Gastroesophageal sphincter (tissue), 3 donors: ENCODE measurements around the gene ANKRD13B.

Source experiments
- CTCF ChIP-seq, 4 experiments: fragments of 200-600 bp in 2 of 4; fragments of 450-650 bp in 2 of 4; sonication (generic) in 1 of 4; IDR thresholded peaks; one replicate each; pipeline ENCODE4 v1.5.1; 2017 to 2019; ENCODE audit warnings: antibody characterized with exemption in 4 of 4, mild to moderate bottlenecking in 2 of 4, moderate library complexity in 2 of 4
- POLR2A ChIP-seq, 2 donors: fragments of 450-650 bp; IDR thresholded peaks; one replicate each; pipeline ENCODE4 v1.6.1; 2017; ENCODE audit warnings: antibody characterized with exemption in 2 of 2, mild to moderate bottlenecking in 2 of 2, moderate library complexity in 1 of 2
- POLR2AphosphoS5 ChIP-seq: sonication (generic); formaldehyde crosslinking; IDR thresholded peaks from one replicate; pipeline ENCODE4 v1.6.1; 2017; ENCODE audit warnings: antibody characterized with exemption

- TF ChIP-seq CTCF (IDR thresholded peaks at IDR 0.05) = no peak
- no peak for TF ChIP-seq POLR2AphosphoS5
- no peak for TF ChIP-seq POLR2A (IDR thresholded peaks at IDR 0.05)
Observed at GRCh38 chr17:29612094-29612403, 19.1 kb downstream of the ANKRD13B start.
